Fibroblast of mammary gland (primary cell): ENCODE measurements around the gene RPTOR.

ENCODE experiments used
- DNase-seq: peaks from one replicate; pipeline ENCODE4 v3.0.0-alpha.2; 2010; ENCODE audit warnings: low read depth
- H3K4me3 ChIP-seq: 2 replicates; pipeline ENCODE4 v1.5.1; 2011; ENCODE audit warnings: low read depth, mild to moderate bottlenecking, low read length, moderate library complexity; ENCODE audit not compliant: control insufficient read depth
- CTCF ChIP-seq: conservative IDR thresholded peaks from 2 replicates; pipeline ENCODE4 v1.5.1; 2011; ENCODE audit warnings: low read depth, low read length, inconsistent platforms; ENCODE audit not compliant: control insufficient read depth, insufficient read depth

Gene RPTOR

GRCh38 chr17:80861892-80862291, 317.3 kb downstream of the RPTOR start:
- DNase-seq = peak; percentile 42
- TF ChIP-seq CTCF = peak; percentile 44
- H3K4me3 ChIP-seq = no peak overlapping the region

GRCh38 chr17:80862481-80862961, 317.9 kb downstream of the RPTOR start:
- no peak overlapping the region for H3K4me3 ChIP-seq
- no peak for DNase-seq
- TF ChIP-seq CTCF = no peak

- no peak for DNase-seq
- TF ChIP-seq CTCF = no peak
- H3K4me3 ChIP-seq = no peak overlapping the region
These were observed 318.3 kb downstream of the RPTOR start for GRCh38 chr17:80862978-80863377.

GRCh38 chr17:80863626-80864025, 319.0 kb downstream of the RPTOR start:
- no peak for DNase-seq
- TF ChIP-seq CTCF = no peak
- no peak overlapping the region for H3K4me3 ChIP-seq

GRCh38 chr17:80864751-80865150, 320.1 kb downstream of the RPTOR start:
- TF ChIP-seq CTCF = no peak
- DNase-seq = no peak
- H3K4me3 ChIP-seq = no peak overlapping the region

GRCh38 chr17:80866050-80866793, 321.6 kb downstream of the RPTOR start:
- peak; percentile 91 for TF ChIP-seq CTCF
- DNase-seq = peak; percentile 65
- no peak overlapping the region for H3K4me3 ChIP-seq
